22Rv1 (cell line): ENCODE results near the gene ADSS2.

Experiments used
- ZFX ChIP-seq: fragments of 450-650 bp; IDR thresholded peaks from 2 replicates; pipeline ENCODE4 v1.6.1; 2017; ENCODE audit warnings: antibody characterized with exemption, borderline replicate concordance
- TF ChIP-seq, protein P1 (sequence below): fragments of 450-650 bp; IDR thresholded peaks from 2 replicates; pipeline ENCODE4 v1.5.1; 2017; ENCODE audit warnings: mild to moderate bottlenecking

DNA sequence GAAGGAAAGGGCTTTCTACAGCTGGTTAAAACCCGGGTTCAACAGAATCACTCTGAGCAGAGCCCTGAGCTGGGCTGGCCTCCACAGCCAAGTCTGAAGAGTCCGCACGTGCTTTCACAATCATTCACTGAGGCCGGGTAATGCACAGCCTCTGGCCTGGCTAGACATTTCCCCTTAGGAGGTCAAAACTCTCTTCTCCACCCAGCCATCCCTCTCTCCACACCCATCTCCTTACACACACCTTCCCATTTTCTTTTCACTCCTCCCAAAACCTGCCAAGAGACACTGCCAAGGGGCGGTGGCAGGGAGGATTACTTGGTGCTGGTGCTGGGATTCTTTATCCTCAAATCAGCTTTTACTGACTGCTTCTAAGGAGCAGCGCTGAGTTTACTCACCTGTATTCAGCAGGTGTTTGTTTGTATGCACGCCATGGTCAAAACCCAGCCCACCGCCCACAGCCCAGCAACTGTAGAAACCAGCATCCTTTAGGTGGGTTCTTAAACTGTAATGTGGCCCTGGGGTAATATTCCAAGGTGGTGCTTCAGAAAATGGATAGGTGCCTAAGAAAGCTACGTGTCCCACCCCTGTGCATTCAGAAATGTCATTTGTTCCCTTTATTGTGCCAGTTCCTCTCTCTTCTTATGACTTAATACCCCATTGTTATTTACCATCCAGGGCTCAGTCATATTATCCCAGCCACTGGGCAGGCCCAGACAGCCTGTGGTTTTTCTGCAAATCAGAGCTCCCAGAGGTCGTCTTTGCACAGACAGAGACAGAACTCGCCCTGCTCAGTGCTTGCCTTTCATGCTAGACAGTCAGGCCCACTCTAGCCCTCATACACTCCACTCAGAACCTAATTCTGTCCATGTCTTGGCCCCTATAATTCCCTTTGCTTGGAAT lies 80.2 kb downstream of the ADSS2 start:
- TF ChIP-seq, protein P1, sequence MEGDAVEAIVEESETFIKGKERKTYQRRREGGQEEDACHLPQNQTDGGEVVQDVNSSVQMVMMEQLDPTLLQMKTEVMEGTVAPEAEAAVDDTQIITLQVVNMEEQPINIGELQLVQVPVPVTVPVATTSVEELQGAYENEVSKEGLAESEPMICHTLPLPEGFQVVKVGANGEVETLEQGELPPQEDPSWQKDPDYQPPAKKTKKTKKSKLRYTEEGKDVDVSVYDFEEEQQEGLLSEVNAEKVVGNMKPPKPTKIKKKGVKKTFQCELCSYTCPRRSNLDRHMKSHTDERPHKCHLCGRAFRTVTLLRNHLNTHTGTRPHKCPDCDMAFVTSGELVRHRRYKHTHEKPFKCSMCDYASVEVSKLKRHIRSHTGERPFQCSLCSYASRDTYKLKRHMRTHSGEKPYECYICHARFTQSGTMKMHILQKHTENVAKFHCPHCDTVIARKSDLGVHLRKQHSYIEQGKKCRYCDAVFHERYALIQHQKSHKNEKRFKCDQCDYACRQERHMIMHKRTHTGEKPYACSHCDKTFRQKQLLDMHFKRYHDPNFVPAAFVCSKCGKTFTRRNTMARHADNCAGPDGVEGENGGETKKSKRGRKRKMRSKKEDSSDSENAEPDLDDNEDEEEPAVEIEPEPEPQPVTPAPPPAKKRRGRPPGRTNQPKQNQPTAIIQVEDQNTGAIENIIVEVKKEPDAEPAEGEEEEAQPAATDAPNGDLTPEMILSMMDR = no peak
- TF ChIP-seq ZFX = no peak
